Liver (tissue), 9 donors: ENCODE data around the gene YEATS2. TPM values are rescaled to one million over a fixed set of nuclear protein-coding genes. Genes with fewer than 3 reads are reported as not detected.

Source experiments
- DNase-seq: peaks from one replicate; pipeline ENCODE4 v3.0.0-alpha.2; 2017; ENCODE audit warnings: low spot score
- H3K27ac ChIP-seq, 2 donors: one replicate each; pipeline ENCODE4 v1.7.0; 2013; ENCODE audit warnings: inconsistent platforms in 2 of 2, low read length in 2 of 2, control low read depth in 1 of 2, low read depth in 1 of 2, mild to moderate bottlenecking in 1 of 2
- H3K27me3 ChIP-seq, 4 donors: one replicate each; pipeline versions ENCODE4 v1.6.1 to v1.7.0; 2013; ENCODE audit warnings: low read length in 3 of 4, inconsistent platforms in 1 of 4, mild to moderate bottlenecking in 1 of 4, moderate library complexity in 1 of 4; ENCODE audit not compliant: control insufficient read depth in 4 of 4, insufficient read depth in 4 of 4
- H3K36me3 ChIP-seq, 4 donors: one replicate each; pipeline versions ENCODE4 v1.6.1 to v1.7.0; 2013; ENCODE audit warnings: low read length in 3 of 4, mild to moderate bottlenecking in 3 of 4, low read depth in 1 of 4, moderate library complexity in 1 of 4; ENCODE audit not compliant: control insufficient read depth in 4 of 4, insufficient read depth in 3 of 4
- H3K4me1 ChIP-seq, 4 donors: one replicate each; pipeline versions ENCODE4 v1.6.1 to v1.7.0; 2013; ENCODE audit warnings: low read length in 3 of 4, mild to moderate bottlenecking in 3 of 4, moderate library complexity in 1 of 4; ENCODE audit not compliant: control insufficient read depth in 4 of 4, insufficient read depth in 4 of 4
- H3K4me3 ChIP-seq, 3 donors: one replicate each; pipeline versions ENCODE4 v1.6.1 to v1.7.0; 2013; ENCODE audit warnings: low read length in 3 of 3, control low read depth in 1 of 3, low read depth in 1 of 3, mild to moderate bottlenecking in 1 of 3
- H3K9ac ChIP-seq, 2 donors: one replicate each; pipeline ENCODE4 v1.7.0; 2013; ENCODE audit warnings: low read length in 2 of 2, mild to moderate bottlenecking in 2 of 2, moderate library complexity in 2 of 2, control low read depth in 1 of 2, low read depth in 1 of 2
- H3K9me3 ChIP-seq, 4 donors: one replicate each; pipeline versions ENCODE4 v1.6.1 to v1.7.0; 2013; ENCODE audit warnings: low read length in 3 of 4; ENCODE audit not compliant: control insufficient read depth in 4 of 4
- EGR1 ChIP-seq, 2 donors: IDR thresholded peaks; 2 replicates each; pipeline ENCODE4 v1.6.1; 2016 to 2018; ENCODE audit warnings: antibody characterized with exemption in 2 of 2, low read depth in 2 of 2
- FOXA1 ChIP-seq: IDR thresholded peaks from 2 replicates; pipeline ENCODE4 v1.6.1; 2016; ENCODE audit warnings: antibody characterized with exemption
- FOXA2 ChIP-seq: IDR thresholded peaks from 2 replicates; pipeline ENCODE4 v1.6.1; 2016; ENCODE audit warnings: antibody characterized with exemption
- GABPA ChIP-seq, 2 donors: IDR thresholded peaks in 1 of 2; conservative IDR thresholded peaks in 1 of 2; 2 replicates each; pipeline ENCODE4 v1.6.1; 2016; ENCODE audit warnings: antibody characterized with exemption in 2 of 2, mild to moderate bottlenecking in 1 of 2, moderate library complexity in 1 of 2
- HNF4A ChIP-seq, 2 donors: conservative IDR thresholded peaks; 2 replicates each; pipeline ENCODE4 v1.6.1; 2016; ENCODE audit warnings: antibody characterized with exemption in 2 of 2, mild to moderate bottlenecking in 2 of 2
- HNF4G ChIP-seq: IDR thresholded peaks from 2 replicates; pipeline ENCODE4 v1.6.1; 2016; ENCODE audit warnings: antibody characterized with exemption
- JUND ChIP-seq, 2 donors: IDR thresholded peaks; 2 replicates each; pipeline ENCODE4 v1.6.1; 2016; ENCODE audit warnings: antibody characterized with exemption in 2 of 2
- NR2F2 ChIP-seq: IDR thresholded peaks from 2 replicates; pipeline ENCODE4 v1.6.1; 2016; ENCODE audit warnings: antibody characterized with exemption
- RAD21 ChIP-seq, 2 donors: IDR thresholded peaks; 2 replicates each; pipeline ENCODE4 v1.6.1; 2016; ENCODE audit warnings: antibody characterized with exemption in 2 of 2, mild to moderate bottlenecking in 2 of 2
- RXRA ChIP-seq, 2 donors: IDR thresholded peaks; 2 replicates each; pipeline ENCODE4 v1.6.1; 2017 to 2018; ENCODE audit warnings: antibody characterized with exemption in 2 of 2, mild to moderate bottlenecking in 1 of 2
- SP1 ChIP-seq: IDR thresholded peaks from 2 replicates; pipeline ENCODE4 v1.6.1; 2018; ENCODE audit warnings: antibody characterized with exemption, mild to moderate bottlenecking
- TAF1 ChIP-seq: conservative IDR thresholded peaks from 2 replicates; pipeline ENCODE4 v1.6.1; 2016; ENCODE audit warnings: antibody characterized with exemption, mild to moderate bottlenecking
- YY1 ChIP-seq: IDR thresholded peaks from 2 replicates; pipeline ENCODE4 v1.6.1; 2016; ENCODE audit warnings: antibody characterized with exemption, mild to moderate bottlenecking
- WGBS: extraction: QIAGEN DNeasy Blood & Tissue Kit; methylation state at CpG from one replicate; pipeline ENCODE4 v1.1.7; 2013; 5-methylcytosine and 5-hydroxymethylcytosine counted together
- polyA plus RNA-seq, 2 donors: library from polyadenylated mRNA; stranded (reverse) in 1 of 2; unstranded in 1 of 2; fragments of 200-250 nt in 1 of 2; fragments of >200 nt in 1 of 2; fragmentation: Nextera tagmentation in 1 of 2; extraction: Ambion mirVana in 1 of 2; gene quantifications; one replicate each; pipeline versions ENCODE4 v1.2.1 to v1.2.3, GENCODE V29; 2013 to 2015
- total RNA-seq, 2 donors: library from RNA; depleted of rRNA; stranded (reverse); fragments of >200 nt; gene quantifications; one replicate each; pipeline ENCODE4 v1.2.3, GENCODE V29; 2014
- TF ChIP-seq, protein P1 (sequence below): IDR thresholded peaks from 2 replicates; pipeline ENCODE4 v1.6.1; 2016; ENCODE audit warnings: antibody characterized with exemption
- TF ChIP-seq, protein P2 (sequence below): IDR thresholded peaks from 2 replicates; pipeline ENCODE4 v1.6.1; 2016; ENCODE audit warnings: antibody characterized with exemption
- TF ChIP-seq, protein P3 (sequence below): IDR thresholded peaks from 2 replicates; pipeline ENCODE4 v1.6.1; 2016; ENCODE audit warnings: antibody characterized with exemption, mild to moderate bottlenecking
- TF ChIP-seq, protein P4 (sequence below): IDR thresholded peaks from 2 replicates; pipeline ENCODE4 v1.6.1; 2016; ENCODE audit warnings: antibody characterized with exemption
- TF ChIP-seq, protein P5 (sequence below): fragments of 150-350 bp; IDR thresholded peaks from 2 replicates; pipeline ENCODE4 v1.5.1; 2017; ENCODE audit warnings: improper control_type of control experiment, low read depth, low read length; ENCODE audit not compliant: missing input control
- donor health status: healthy.
- donor health status: healthy.
- donor health status: healthy.
- donor health status: healthy.
- donor health status: healthy.

YEATS2 gene
- total and polyA plus RNA-seq, 4 donors: 1.5 to 9.4 (median 4.9) TPM

DNA sequence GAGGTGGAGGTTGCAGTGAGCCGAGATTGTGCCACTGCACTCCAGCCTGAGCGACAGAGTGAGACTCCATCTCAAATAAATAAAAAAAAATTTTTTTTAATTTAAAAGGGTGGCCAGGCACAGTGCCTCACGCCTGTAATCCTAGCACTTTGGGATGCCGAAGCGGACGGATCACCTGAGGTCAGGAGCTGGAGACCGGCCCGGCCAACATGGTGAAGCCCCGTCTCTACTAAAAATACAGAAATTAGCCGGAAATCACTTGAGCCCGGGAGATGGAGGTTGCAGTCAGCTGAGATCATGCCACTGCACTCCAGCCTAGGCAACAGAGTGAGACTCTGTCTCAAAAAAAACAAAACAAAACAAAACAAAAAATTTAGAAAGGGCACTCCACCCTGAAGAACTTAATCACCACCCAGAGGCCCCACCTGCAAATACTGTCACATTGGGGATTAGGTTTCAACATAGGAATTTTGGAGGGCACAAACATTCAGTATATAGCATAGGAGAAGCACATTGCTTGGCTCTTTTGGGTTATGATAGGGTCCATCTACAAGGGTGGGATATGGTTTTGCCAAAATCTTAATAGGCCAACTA is 7.1 kb upstream of the YEATS2 start:
- no peak overlapping the region for H3K4me3 ChIP-seq
- H3K9ac ChIP-seq: no peak overlapping the region
- H3K9me3 ChIP-seq: no peaks in the 10 kb centered on the region
- no peaks in the 10 kb centered on the region for H3K4me1 ChIP-seq
- DNase-seq: no peak
- no peaks in the 10 kb centered on the region for H3K36me3 ChIP-seq
- H3K27me3 ChIP-seq: no peaks in the 10 kb centered on the region
- no peak overlapping the region for H3K27ac ChIP-seq
- TF ChIP-seq NR2F2: no peak
- TF ChIP-seq, protein P1, sequence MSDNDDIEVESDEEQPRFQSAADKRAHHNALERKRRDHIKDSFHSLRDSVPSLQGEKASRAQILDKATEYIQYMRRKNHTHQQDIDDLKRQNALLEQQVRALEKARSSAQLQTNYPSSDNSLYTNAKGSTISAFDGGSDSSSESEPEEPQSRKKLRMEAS: no peak
- no peak for TF ChIP-seq SP1
- no peak for TF ChIP-seq FOXA2
- TF ChIP-seq, protein P2, sequence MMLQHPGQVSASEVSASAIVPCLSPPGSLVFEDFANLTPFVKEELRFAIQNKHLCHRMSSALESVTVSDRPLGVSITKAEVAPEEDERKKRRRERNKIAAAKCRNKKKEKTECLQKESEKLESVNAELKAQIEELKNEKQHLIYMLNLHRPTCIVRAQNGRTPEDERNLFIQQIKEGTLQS: no peak
- TF ChIP-seq TAF1: no peak
- no peak for TF ChIP-seq RXRA (IDR thresholded peaks at IDR 0.05)
- TF ChIP-seq HNF4A (conservative IDR thresholded peaks at IDR 0.05): no peak
- no peak for TF ChIP-seq GABPA (IDR thresholded peaks at IDR 0.05 in 1 of 2, conservative IDR thresholded peaks at IDR 0.05 in 1 of 2)
- TF ChIP-seq, protein P3, sequence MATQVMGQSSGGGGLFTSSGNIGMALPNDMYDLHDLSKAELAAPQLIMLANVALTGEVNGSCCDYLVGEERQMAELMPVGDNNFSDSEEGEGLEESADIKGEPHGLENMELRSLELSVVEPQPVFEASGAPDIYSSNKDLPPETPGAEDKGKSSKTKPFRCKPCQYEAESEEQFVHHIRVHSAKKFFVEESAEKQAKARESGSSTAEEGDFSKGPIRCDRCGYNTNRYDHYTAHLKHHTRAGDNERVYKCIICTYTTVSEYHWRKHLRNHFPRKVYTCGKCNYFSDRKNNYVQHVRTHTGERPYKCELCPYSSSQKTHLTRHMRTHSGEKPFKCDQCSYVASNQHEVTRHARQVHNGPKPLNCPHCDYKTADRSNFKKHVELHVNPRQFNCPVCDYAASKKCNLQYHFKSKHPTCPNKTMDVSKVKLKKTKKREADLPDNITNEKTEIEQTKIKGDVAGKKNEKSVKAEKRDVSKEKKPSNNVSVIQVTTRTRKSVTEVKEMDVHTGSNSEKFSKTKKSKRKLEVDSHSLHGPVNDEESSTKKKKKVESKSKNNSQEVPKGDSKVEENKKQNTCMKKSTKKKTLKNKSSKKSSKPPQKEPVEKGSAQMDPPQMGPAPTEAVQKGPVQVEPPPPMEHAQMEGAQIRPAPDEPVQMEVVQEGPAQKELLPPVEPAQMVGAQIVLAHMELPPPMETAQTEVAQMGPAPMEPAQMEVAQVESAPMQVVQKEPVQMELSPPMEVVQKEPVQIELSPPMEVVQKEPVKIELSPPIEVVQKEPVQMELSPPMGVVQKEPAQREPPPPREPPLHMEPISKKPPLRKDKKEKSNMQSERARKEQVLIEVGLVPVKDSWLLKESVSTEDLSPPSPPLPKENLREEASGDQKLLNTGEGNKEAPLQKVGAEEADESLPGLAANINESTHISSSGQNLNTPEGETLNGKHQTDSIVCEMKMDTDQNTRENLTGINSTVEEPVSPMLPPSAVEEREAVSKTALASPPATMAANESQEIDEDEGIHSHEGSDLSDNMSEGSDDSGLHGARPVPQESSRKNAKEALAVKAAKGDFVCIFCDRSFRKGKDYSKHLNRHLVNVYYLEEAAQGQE: no peak
- TF ChIP-seq, protein P4, sequence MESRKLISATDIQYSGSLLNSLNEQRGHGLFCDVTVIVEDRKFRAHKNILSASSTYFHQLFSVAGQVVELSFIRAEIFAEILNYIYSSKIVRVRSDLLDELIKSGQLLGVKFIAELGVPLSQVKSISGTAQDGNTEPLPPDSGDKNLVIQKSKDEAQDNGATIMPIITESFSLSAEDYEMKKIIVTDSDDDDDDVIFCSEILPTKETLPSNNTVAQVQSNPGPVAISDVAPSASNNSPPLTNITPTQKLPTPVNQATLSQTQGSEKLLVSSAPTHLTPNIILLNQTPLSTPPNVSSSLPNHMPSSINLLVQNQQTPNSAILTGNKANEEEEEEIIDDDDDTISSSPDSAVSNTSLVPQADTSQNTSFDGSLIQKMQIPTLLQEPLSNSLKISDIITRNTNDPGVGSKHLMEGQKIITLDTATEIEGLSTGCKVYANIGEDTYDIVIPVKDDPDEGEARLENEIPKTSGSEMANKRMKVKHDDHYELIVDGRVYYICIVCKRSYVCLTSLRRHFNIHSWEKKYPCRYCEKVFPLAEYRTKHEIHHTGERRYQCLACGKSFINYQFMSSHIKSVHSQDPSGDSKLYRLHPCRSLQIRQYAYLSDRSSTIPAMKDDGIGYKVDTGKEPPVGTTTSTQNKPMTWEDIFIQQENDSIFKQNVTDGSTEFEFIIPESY: no peak
- TF ChIP-seq RAD21 (IDR thresholded peaks at IDR 0.05): no peak
- TF ChIP-seq, protein P5, sequence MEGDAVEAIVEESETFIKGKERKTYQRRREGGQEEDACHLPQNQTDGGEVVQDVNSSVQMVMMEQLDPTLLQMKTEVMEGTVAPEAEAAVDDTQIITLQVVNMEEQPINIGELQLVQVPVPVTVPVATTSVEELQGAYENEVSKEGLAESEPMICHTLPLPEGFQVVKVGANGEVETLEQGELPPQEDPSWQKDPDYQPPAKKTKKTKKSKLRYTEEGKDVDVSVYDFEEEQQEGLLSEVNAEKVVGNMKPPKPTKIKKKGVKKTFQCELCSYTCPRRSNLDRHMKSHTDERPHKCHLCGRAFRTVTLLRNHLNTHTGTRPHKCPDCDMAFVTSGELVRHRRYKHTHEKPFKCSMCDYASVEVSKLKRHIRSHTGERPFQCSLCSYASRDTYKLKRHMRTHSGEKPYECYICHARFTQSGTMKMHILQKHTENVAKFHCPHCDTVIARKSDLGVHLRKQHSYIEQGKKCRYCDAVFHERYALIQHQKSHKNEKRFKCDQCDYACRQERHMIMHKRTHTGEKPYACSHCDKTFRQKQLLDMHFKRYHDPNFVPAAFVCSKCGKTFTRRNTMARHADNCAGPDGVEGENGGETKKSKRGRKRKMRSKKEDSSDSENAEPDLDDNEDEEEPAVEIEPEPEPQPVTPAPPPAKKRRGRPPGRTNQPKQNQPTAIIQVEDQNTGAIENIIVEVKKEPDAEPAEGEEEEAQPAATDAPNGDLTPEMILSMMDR: no peak
- TF ChIP-seq FOXA1: no peak
- TF ChIP-seq EGR1 (IDR thresholded peaks at IDR 0.05; ENCODE audit: low read depth in 2 of 2): no peak
- no peak for TF ChIP-seq JUND (IDR thresholded peaks at IDR 0.05)
- no peak for TF ChIP-seq YY1
- no peak for TF ChIP-seq HNF4G
- WGBS: 98% methylated on average over 11 of the region's 11 CpGs
